T-helper 17 cell (primary cell): ENCODE measurements around the gene HDGFL3. TPM values are rescaled to one million over a fixed set of nuclear protein-coding genes. Genes with fewer than 3 reads are reported as not detected.
A peak's percentile ranks its signal among the peaks of the same experiment; 100 is the strongest.

ENCODE experiments used
- ATAC-seq: fragments of 150-1000 bp; cut with Tn5 transposase; 2 replicates; pipeline ENCODE4 v1.10.0; 2021; ENCODE audit warnings: mild to moderate bottlenecking, moderate library complexity
- DNase-seq, 3 donors: peaks; one replicate each; pipeline versions ENCODE4 v3.0.0 to v3.0.0-alpha.2; 2020 to 2021
- H3K9me3 ChIP-seq: one replicate; pipeline ENCODE4 v1.7.0; 2013; ENCODE audit warnings: low read length, mild to moderate bottlenecking; ENCODE audit not compliant: control insufficient read depth, poor library complexity, severe bottlenecking
- H3K27ac Mint-ChIP-seq: one replicate; pipeline ENCODE4 v1.8.0; 2022; ENCODE audit warnings: mild to moderate bottlenecking, moderate library complexity, mixed read lengths
- H3K27me3 Mint-ChIP-seq: one replicate; pipeline ENCODE4 v1.8.0; 2022; ENCODE audit warnings: mixed read lengths
- H3K36me3 Mint-ChIP-seq: one replicate; pipeline ENCODE4 v1.8.0; 2022; ENCODE audit warnings: low read depth, mixed read lengths
- H3K4me1 Mint-ChIP-seq: one replicate; pipeline ENCODE4 v1.8.0; 2022; ENCODE audit warnings: mild to moderate bottlenecking, mixed read lengths
- H3K4me3 Mint-ChIP-seq: one replicate; pipeline ENCODE4 v1.8.0; 2022; ENCODE audit warnings: mild to moderate bottlenecking, moderate library complexity, mixed read lengths
- total RNA-seq, 4 donors: library from RNA in 2 of 4; stranded (reverse) in 2 of 4; gene quantifications; one replicate each; pipeline ENCODE4 v1.2.3 and lab custom pipeline; 2022 to 2026

The HDGFL3 gene
- total RNA-seq, 2 donors from 2014 or later = 4.4 to 26.4 TPM

- peaks cover 16% of the 10 kb centered on the region for H3K4me1 Mint-ChIP-seq
- peak overlapping the region; percentile 96 for H3K4me3 Mint-ChIP-seq
- ATAC-seq = peak; percentile 38
- no peaks in the 10 kb centered on the region for H3K9me3 ChIP-seq
- no peak overlapping the region for H3K27ac Mint-ChIP-seq
- peaks cover 3% of the 10 kb centered on the region for H3K36me3 Mint-ChIP-seq
- no peak for DNase-seq
- H3K27me3 Mint-ChIP-seq = peaks cover 17% of the 10 kb centered on the region
These were observed 489 bp downstream of the HDGFL3 start for GRCh38 chr15:83207009-83207659.

- ATAC-seq (no peak), DNase-seq (no peak)
- Mint-ChIP-seq H3K27me3 (peaks cover 23% of the 10 kb centered on the region), H3K4me1 (peaks cover 20% of the 10 kb centered on the region), H3K4me3 (peak overlapping the region; percentile 96), H3K27ac (peak overlapping the region; percentile 90), H3K36me3 (peaks cover 3% of the 10 kb centered on the region)
- no peaks in the 10 kb centered on the region for H3K9me3 ChIP-seq
These were observed 1.1 kb downstream of the HDGFL3 start for GRCh38 chr15:83206526-83207008.

GRCh38 chr15:83205725-83206324 lies 1.8 kb downstream of the HDGFL3 start:
- ATAC-seq = no peak
- no peak for DNase-seq
- Mint-ChIP-seq H3K27ac (peak overlapping the region; percentile 90), H3K4me1 (peaks cover 20% of the 10 kb centered on the region), H3K36me3 (peaks cover 3% of the 10 kb centered on the region), H3K4me3 (peak overlapping the region; percentile 96), H3K27me3 (peaks cover 23% of the 10 kb centered on the region)
- H3K9me3 ChIP-seq = no peaks in the 10 kb centered on the region

- Mint-ChIP-seq H3K4me1 (peaks cover 20% of the 10 kb centered on the region), H3K27me3 (peaks cover 23% of the 10 kb centered on the region), H3K4me3 (no peak overlapping the region), H3K27ac (peak overlapping the region; percentile 47), H3K36me3 (peaks cover 3% of the 10 kb centered on the region)
- ATAC-seq (no peak), DNase-seq (no peak)
- H3K9me3 ChIP-seq = no peaks in the 10 kb centered on the region
These were observed 2.9 kb downstream of the HDGFL3 start for GRCh38 chr15:83204697-83205096.

- peaks cover 23% of the 10 kb centered on the region for H3K27me3 Mint-ChIP-seq
- H3K36me3 Mint-ChIP-seq = peaks cover 3% of the 10 kb centered on the region
- H3K4me3 Mint-ChIP-seq = no peak overlapping the region
- peaks cover 25% of the 10 kb centered on the region for H3K4me1 Mint-ChIP-seq
- ATAC-seq = no peak
- H3K27ac Mint-ChIP-seq = no peak overlapping the region
- no peak for DNase-seq
- no peaks in the 10 kb centered on the region for H3K9me3 ChIP-seq
These were observed 4.1 kb downstream of the HDGFL3 start for GRCh38 chr15:83203543-83203942.

- Mint-ChIP-seq H3K27me3 (peaks cover 15% of the 10 kb centered on the region), H3K27ac (peak overlapping the region; percentile 93), H3K4me1 (peaks cover 16% of the 10 kb centered on the region), H3K4me3 (peak overlapping the region; percentile 39), H3K36me3 (no peaks in the 10 kb centered on the region)
- no peak for DNase-seq
- no peaks in the 10 kb centered on the region for H3K9me3 ChIP-seq
- peak; percentile 29 for ATAC-seq
These were observed 7.0 kb downstream of the HDGFL3 start for GRCh38 chr15:83200589-83200988.

GRCh38 chr15:83200162-83200561 lies 7.5 kb downstream of the HDGFL3 start:
- ATAC-seq (peak; percentile 90), DNase-seq (no peak)
- peak overlapping the region; percentile 93 for H3K27ac Mint-ChIP-seq
- peaks cover 15% of the 10 kb centered on the region for H3K27me3 Mint-ChIP-seq
- H3K4me3 Mint-ChIP-seq = peak overlapping the region; percentile 39
- H3K9me3 ChIP-seq = no peaks in the 10 kb centered on the region
- no peaks in the 10 kb centered on the region for H3K36me3 Mint-ChIP-seq
- H3K4me1 Mint-ChIP-seq = peaks cover 16% of the 10 kb centered on the region

GRCh38 chr15:83199288-83199687 lies 8.3 kb downstream of the HDGFL3 start:
- Mint-ChIP-seq H3K36me3 (no peaks in the 10 kb centered on the region), H3K4me3 (no peak overlapping the region), H3K27ac (peak overlapping the region; percentile 93), H3K4me1 (peaks cover 16% of the 10 kb centered on the region), H3K27me3 (peaks cover 15% of the 10 kb centered on the region)
- H3K9me3 ChIP-seq = no peaks in the 10 kb centered on the region
- no peak for DNase-seq
- ATAC-seq = no peak

- H3K9me3 ChIP-seq = no peaks in the 10 kb centered on the region
- Mint-ChIP-seq H3K4me1 (peaks cover 18% of the 10 kb centered on the region), H3K4me3 (no peak overlapping the region), H3K27ac (peak overlapping the region; percentile 93), H3K36me3 (no peaks in the 10 kb centered on the region), H3K27me3 (peaks cover 20% of the 10 kb centered on the region)
- DNase-seq = no peak
- ATAC-seq = no peak
These were observed 9.1 kb downstream of the HDGFL3 start for GRCh38 chr15:83198476-83198875.

- Mint-ChIP-seq H3K27ac (no peak overlapping the region), H3K4me1 (peaks cover 5% of the 10 kb centered on the region), H3K27me3 (peaks cover 14% of the 10 kb centered on the region), H3K36me3 (peaks cover 2% of the 10 kb centered on the region), H3K4me3 (no peak overlapping the region)
- ATAC-seq (no peak), DNase-seq (no peak)
- no peaks in the 10 kb centered on the region for H3K9me3 ChIP-seq
These were observed 13.1 kb downstream of the HDGFL3 start for GRCh38 chr15:83194528-83194927.

- peaks cover 2% of the 10 kb centered on the region for H3K36me3 Mint-ChIP-seq
- DNase-seq (no peak), ATAC-seq (no peak)
- H3K27me3 Mint-ChIP-seq = peaks cover 14% of the 10 kb centered on the region
- H3K27ac Mint-ChIP-seq = no peak overlapping the region
- no peak overlapping the region for H3K4me3 Mint-ChIP-seq
- H3K4me1 Mint-ChIP-seq = peaks cover 2% of the 10 kb centered on the region
- H3K9me3 ChIP-seq = no peaks in the 10 kb centered on the region
These were observed 13.9 kb downstream of the HDGFL3 start for GRCh38 chr15:83193721-83194120.

GRCh38 chr15:83192742-83193141 lies 14.9 kb downstream of the HDGFL3 start:
- peaks cover 2% of the 10 kb centered on the region for H3K36me3 Mint-ChIP-seq
- peaks cover 2% of the 10 kb centered on the region for H3K4me1 Mint-ChIP-seq
- H3K9me3 ChIP-seq = no peaks in the 10 kb centered on the region
- no peak overlapping the region for H3K27ac Mint-ChIP-seq
- no peak for DNase-seq
- peaks cover 14% of the 10 kb centered on the region for H3K27me3 Mint-ChIP-seq
- no peak overlapping the region for H3K4me3 Mint-ChIP-seq
- no peak for ATAC-seq

- ATAC-seq (no peak), DNase-seq (no peak)
- Mint-ChIP-seq H3K36me3 (peaks cover 2% of the 10 kb centered on the region), H3K27ac (no peak overlapping the region), H3K4me3 (no peak overlapping the region), H3K27me3 (peaks cover 14% of the 10 kb centered on the region), H3K4me1 (peaks cover 2% of the 10 kb centered on the region)
- H3K9me3 ChIP-seq = no peaks in the 10 kb centered on the region
These were observed 17.2 kb downstream of the HDGFL3 start for GRCh38 chr15:83190450-83190849.

GRCh38 chr15:83185561-83185960 lies 22.1 kb downstream of the HDGFL3 start:
- Mint-ChIP-seq H3K36me3 (no peaks in the 10 kb centered on the region), H3K4me3 (no peak overlapping the region)
- ATAC-seq = no peak

More at GRCh38 chr15:83185561-83185960, 22.1 kb downstream of the HDGFL3 start:
- no peaks in the 10 kb centered on the region for H3K27me3 Mint-ChIP-seq
- no peak overlapping the region for H3K27ac Mint-ChIP-seq
- no peaks in the 10 kb centered on the region for H3K4me1 Mint-ChIP-seq
- DNase-seq = no peak
- no peaks in the 10 kb centered on the region for H3K9me3 ChIP-seq
